Peyer's patch (tissue), 4 donors: Measurements from ENCODE around the gene PROSER1.

Source experiments
- POLR2A ChIP-seq, 2 donors: fragments of 450-650 bp; IDR thresholded peaks; one replicate each; pipeline ENCODE4 v1.5.1; 2017; ENCODE audit warnings: antibody characterized with exemption in 2 of 2, mild to moderate bottlenecking in 2 of 2, moderate library complexity in 2 of 2
- TF ChIP-seq, protein P1 (sequence below), 6 experiments: fragments of 450-650 bp in 4 of 6; fragments of 200-600 bp in 2 of 6; sonication (generic) in 1 of 6; IDR thresholded peaks; one replicate each; pipeline ENCODE4 v1.5.1; 2017 to 2019; ENCODE audit warnings: antibody characterized with exemption in 6 of 6, mild to moderate bottlenecking in 3 of 6, moderate library complexity in 1 of 6

DNA sequence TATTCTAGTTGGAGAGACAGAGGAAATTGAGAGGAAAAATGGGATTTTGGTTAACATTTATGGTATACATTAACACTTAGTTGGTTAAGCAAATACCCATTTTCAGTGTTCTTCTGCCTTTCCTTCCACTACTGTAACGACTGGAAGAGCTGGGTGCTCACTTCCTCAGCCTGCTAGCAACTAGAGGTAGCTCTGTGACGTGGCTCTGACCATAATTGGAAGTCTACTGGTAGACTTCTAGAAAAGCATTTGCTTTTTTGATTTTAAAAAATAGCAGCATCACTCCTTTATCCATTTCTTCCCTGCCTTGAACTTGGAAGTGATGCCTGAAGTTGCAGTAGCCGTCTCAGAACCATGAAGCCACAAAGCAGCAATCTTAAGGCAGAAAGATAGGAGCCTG is 16.2 kb upstream of the PROSER1 start:
- TF ChIP-seq, protein P1, sequence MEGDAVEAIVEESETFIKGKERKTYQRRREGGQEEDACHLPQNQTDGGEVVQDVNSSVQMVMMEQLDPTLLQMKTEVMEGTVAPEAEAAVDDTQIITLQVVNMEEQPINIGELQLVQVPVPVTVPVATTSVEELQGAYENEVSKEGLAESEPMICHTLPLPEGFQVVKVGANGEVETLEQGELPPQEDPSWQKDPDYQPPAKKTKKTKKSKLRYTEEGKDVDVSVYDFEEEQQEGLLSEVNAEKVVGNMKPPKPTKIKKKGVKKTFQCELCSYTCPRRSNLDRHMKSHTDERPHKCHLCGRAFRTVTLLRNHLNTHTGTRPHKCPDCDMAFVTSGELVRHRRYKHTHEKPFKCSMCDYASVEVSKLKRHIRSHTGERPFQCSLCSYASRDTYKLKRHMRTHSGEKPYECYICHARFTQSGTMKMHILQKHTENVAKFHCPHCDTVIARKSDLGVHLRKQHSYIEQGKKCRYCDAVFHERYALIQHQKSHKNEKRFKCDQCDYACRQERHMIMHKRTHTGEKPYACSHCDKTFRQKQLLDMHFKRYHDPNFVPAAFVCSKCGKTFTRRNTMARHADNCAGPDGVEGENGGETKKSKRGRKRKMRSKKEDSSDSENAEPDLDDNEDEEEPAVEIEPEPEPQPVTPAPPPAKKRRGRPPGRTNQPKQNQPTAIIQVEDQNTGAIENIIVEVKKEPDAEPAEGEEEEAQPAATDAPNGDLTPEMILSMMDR (IDR thresholded peaks at IDR 0.05), result no peak
- no peak for TF ChIP-seq POLR2A (IDR thresholded peaks at IDR 0.05)
